ENCODE data around the gene ARPC5L. TPM values are rescaled to one million over a fixed set of nuclear protein-coding genes. Genes with fewer than 3 reads are reported as not detected.

The ARPC5L gene
- 9.8 and 11.8 TPM in 2 replicates for total RNA-seq

DNA sequence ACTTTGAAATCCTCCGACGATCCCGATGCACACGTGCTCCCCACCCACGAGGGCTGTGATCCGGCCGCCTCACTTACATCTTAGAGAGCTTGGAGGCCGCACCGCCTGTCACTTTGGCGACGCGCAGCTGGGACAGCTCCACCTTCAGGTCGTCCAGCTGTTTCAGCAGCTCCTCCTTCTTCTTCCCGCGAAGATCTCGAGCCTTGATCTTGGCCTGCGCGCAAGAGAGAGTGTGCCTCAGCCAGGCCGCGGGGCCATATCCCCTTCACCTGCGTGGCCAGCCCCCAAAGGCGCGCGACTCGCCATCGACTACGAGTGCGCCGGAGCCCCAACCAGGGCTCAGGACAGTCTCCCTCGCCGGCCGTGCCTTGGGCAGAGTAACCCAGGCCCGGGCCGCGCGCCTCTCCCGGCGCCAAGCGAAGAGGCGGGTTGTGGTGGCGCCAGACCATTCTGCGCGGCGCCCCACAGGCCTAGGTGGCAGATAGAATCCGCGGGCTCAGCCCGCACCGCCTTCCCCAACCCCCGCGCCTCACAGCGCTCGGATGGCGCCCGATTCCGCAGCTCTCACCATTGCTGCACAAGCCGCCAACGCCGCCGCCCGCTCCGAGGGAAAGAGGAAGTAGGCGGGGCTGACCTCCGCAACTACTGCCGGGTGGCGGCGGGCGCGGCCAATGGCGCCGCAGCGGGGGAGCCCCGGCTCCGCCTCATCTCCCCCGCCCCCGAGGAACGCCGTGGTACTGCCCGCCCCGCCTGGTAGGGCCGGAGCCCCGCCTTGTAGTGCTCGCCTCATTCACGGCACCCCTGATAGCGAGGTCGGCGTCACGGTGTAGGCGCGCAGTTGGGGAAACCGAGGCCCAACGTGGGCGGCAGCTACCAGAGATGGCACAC is at the start of gene ARPC5L, which contains the start of gene RPL35:
Gene ARPC5L, plus strand, starts transcription at position 789 of the 888 bp plus-strand sequence. CDS start 7,161 bp downstream, outside the sequence.
Gene RPL35, minus strand, starts transcription at position 616 of the 888 bp plus-strand sequence. Its CDS starts 45 bp downstream, at position 571.
- H3K9me3 ChIP-seq (ENCODE audit: low read depth, low read length), result no peaks in the 10 kb centered on the region
- no peaks in the 10 kb centered on the region for H3K27me3 ChIP-seq (ENCODE audit: insufficient read depth, low read length)
- peaks cover 34% of the 10 kb centered on the region for H3K79me2 ChIP-seq (ENCODE audit: insufficient read depth, low read length)
- peak within 1 kb of the TSS; percentile 98 for H2AFZ ChIP-seq (ENCODE audit: low read length)
- H3K36me3 ChIP-seq (ENCODE audit: insufficient read depth, low read length), result peaks cover 44% of the 10 kb centered on the region
- H3K4me1 ChIP-seq (ENCODE audit: insufficient read depth, low read length), result peaks cover 22% of the 10 kb centered on the region
- peaks cover 48% of the 10 kb centered on the region for H4K20me1 ChIP-seq (ENCODE audit: insufficient read depth, low read length)
- peak; percentile 100 for DNase-seq (ENCODE audit: insufficient read length, low spot score, missing footprints)
- H3K27ac ChIP-seq (ENCODE audit: low read depth, low read length), result peak within 1 kb of the TSS; percentile 90
- peak within 1 kb of the TSS; percentile 90 for H3K4me3 ChIP-seq (ENCODE audit: insufficient read depth, low read length)
- TF ChIP-seq, protein P1, sequence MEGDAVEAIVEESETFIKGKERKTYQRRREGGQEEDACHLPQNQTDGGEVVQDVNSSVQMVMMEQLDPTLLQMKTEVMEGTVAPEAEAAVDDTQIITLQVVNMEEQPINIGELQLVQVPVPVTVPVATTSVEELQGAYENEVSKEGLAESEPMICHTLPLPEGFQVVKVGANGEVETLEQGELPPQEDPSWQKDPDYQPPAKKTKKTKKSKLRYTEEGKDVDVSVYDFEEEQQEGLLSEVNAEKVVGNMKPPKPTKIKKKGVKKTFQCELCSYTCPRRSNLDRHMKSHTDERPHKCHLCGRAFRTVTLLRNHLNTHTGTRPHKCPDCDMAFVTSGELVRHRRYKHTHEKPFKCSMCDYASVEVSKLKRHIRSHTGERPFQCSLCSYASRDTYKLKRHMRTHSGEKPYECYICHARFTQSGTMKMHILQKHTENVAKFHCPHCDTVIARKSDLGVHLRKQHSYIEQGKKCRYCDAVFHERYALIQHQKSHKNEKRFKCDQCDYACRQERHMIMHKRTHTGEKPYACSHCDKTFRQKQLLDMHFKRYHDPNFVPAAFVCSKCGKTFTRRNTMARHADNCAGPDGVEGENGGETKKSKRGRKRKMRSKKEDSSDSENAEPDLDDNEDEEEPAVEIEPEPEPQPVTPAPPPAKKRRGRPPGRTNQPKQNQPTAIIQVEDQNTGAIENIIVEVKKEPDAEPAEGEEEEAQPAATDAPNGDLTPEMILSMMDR (IDR thresholded peaks at IDR 0.05; ENCODE audit: extremely low read depth, low read depth, low read length), result peak; percentile 25
- H3K4me2 ChIP-seq (ENCODE audit: insufficient read depth, low read length), result peak within 1 kb of the TSS; percentile 94

DNA sequence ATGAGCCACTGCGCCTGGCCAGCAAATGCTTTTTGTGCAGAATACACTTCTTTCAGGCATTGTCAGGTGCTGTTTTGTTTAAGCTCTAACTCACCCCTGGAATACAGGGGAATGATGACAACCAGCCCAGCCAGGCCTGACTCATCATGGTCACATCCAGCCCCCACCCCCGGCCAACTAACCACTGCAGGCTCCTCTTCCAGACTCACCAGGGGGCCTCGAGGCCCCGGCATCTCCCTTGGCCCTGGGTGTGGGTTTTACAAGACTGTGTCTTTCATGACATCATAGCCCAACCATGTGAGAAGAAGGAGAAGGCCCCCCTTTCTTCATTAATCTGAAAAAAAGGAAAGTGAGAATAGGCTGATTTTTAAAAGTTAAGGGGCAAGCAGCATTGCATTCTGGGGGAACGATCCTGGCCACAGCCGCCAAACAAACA is 49.5 kb upstream of the ARPC5L start:
- Histone ChIP-seq H3K36me3 (ENCODE audit: insufficient read depth, low read length) (no peaks in the 10 kb centered on the region), H2AFZ (ENCODE audit: low read length) (peak overlapping the region; percentile 77), H3K4me2 (ENCODE audit: insufficient read depth, low read length) (peak overlapping the region; percentile 78), H3K4me3 (ENCODE audit: insufficient read depth, low read length) (peak overlapping the region; percentile 41), H3K4me1 (ENCODE audit: insufficient read depth, low read length) (peaks cover 27% of the 10 kb centered on the region), H3K27me3 (ENCODE audit: insufficient read depth, low read length) (no peaks in the 10 kb centered on the region), H3K9me3 (ENCODE audit: low read depth, low read length) (no peaks in the 10 kb centered on the region), H4K20me1 (ENCODE audit: insufficient read depth, low read length) (no peaks in the 10 kb centered on the region), H3K27ac (ENCODE audit: low read depth, low read length) (peak overlapping the region; percentile 91), H3K79me2 (ENCODE audit: insufficient read depth, low read length) (no peaks in the 10 kb centered on the region)
- DNase-seq (ENCODE audit: insufficient read length, low spot score, missing footprints), result peak; percentile 98
- TF ChIP-seq, protein P1 (IDR thresholded peaks at IDR 0.05; ENCODE audit: extremely low read depth, low read depth, low read length), result no peak

DNA sequence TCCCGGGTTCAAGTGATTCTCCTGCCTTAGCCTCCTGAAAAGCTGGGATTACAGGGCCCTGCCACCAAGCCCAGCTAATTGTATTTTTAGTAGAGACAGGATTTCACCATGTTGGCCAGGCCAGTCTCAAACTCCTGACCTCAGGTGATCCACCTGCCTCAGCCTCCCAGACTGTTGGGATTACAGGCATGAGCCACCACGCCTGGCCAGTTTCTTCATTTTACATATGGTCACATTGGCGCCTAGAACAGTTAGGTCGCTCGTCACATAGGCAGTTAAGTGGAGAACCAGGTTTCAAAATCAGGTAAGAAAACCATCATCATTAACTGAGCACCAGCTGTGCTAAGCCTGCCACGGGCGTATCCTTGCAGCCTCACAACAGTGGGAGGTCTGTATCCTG is 48.9 kb upstream of the ARPC5L start:
- peak overlapping the region; percentile 91 for H3K27ac ChIP-seq (ENCODE audit: low read depth, low read length)
- DNase-seq (ENCODE audit: insufficient read length, low spot score, missing footprints), result no peak
- H4K20me1 ChIP-seq (ENCODE audit: insufficient read depth, low read length), result no peaks in the 10 kb centered on the region
- H3K36me3 ChIP-seq (ENCODE audit: insufficient read depth, low read length), result no peaks in the 10 kb centered on the region
- H3K4me1 ChIP-seq (ENCODE audit: insufficient read depth, low read length), result peaks cover 28% of the 10 kb centered on the region
- H3K79me2 ChIP-seq (ENCODE audit: insufficient read depth, low read length), result no peaks in the 10 kb centered on the region
- peak overlapping the region; percentile 77 for H2AFZ ChIP-seq (ENCODE audit: low read length)
- H3K4me2 ChIP-seq (ENCODE audit: insufficient read depth, low read length), result peak overlapping the region; percentile 78
- no peaks in the 10 kb centered on the region for H3K27me3 ChIP-seq (ENCODE audit: insufficient read depth, low read length)
- TF ChIP-seq, protein P1 (IDR thresholded peaks at IDR 0.05; ENCODE audit: extremely low read depth, low read depth, low read length), result no peak
- H3K4me3 ChIP-seq (ENCODE audit: insufficient read depth, low read length), result peak overlapping the region; percentile 41
- H3K9me3 ChIP-seq (ENCODE audit: low read depth, low read length), result no peaks in the 10 kb centered on the region

All from osteoblast (primary cell).